HG03439 (cell line): ENCODE results near the gene PRM2.
A peak's percentile ranks its signal among the peaks of the same experiment; 100 is the strongest.
"Not testable (repeated sequence)": the region's sequence is repeated elsewhere in the genome, so short reads cannot be mapped to it uniquely, and the experiment has no call there.

Experiments used
- ATAC-seq: cut with Tn5 transposase; IDR thresholded peaks from one replicate; pipeline ENCODE4 v1.9.1; 2021; ENCODE audit warnings: mild to moderate bottlenecking, moderate library complexity; ENCODE audit not compliant: unreplicated experiment

PRM2 gene

DNA sequence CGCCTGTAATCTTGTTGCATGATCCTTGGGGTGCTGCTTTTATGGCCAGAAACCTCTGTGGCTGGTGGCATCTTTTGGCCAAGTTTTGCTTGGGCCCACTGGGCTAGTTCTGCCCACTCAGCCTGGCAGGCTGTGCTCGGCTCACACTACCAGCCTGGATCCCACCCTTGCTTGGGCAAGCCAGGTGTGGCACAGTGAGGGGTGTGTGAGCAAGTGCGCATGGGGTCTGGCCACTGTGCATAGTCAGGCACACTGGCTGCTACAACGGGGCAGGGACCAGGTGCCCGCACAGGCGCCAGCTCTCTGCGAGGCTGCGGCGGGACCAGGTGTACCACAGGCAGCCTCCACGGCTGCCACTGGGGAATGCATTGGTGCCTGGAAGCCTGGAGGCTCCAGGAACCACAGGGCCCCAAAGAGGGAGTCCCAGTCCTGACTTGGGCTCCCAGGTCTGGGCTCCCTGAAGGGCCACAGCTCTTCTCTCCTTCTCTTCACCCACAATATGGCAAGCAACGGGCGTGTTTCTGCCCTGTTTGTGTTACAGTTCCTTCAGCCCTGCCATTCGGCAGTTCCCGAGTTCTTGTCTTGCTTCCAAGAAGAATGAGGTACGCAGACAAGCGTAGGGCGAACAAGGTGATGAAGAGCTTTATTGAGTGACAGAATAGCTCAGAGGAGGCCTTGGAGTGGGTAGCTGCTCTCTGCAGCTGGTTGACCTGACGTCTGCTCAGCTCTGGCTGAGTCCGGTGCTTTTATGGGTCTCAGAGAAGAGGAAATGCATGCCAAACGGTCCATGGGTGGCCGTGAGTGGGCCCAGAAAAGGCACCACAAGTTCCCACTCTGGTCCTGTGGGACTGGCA, 31.6 kb upstream of the PRM2 start:
- no peak for ATAC-seq

- no peak for ATAC-seq
These were observed 30.8 kb upstream of the PRM2 start for GRCh38 chr16:11306997-11307638.

DNA sequence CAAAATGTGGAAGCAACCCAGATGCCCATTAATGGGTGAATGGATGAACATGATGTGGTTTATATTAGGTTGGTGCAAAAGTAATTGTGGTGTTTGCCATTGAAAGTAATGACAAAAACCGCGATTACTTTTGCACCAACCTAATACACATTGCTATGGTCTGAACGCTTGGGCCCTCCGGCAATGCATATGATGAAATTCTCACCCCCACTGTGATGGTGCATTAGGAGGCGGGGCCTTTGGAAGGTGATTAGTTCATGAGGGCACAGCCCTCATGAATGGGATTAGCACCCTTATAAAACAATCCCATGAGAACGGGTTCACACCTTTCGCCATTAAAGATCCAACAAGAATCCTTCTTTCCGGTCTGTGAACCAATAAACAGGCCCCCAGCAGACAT, 30.1 kb upstream of the PRM2 start:
- no peak for ATAC-seq

DNA sequence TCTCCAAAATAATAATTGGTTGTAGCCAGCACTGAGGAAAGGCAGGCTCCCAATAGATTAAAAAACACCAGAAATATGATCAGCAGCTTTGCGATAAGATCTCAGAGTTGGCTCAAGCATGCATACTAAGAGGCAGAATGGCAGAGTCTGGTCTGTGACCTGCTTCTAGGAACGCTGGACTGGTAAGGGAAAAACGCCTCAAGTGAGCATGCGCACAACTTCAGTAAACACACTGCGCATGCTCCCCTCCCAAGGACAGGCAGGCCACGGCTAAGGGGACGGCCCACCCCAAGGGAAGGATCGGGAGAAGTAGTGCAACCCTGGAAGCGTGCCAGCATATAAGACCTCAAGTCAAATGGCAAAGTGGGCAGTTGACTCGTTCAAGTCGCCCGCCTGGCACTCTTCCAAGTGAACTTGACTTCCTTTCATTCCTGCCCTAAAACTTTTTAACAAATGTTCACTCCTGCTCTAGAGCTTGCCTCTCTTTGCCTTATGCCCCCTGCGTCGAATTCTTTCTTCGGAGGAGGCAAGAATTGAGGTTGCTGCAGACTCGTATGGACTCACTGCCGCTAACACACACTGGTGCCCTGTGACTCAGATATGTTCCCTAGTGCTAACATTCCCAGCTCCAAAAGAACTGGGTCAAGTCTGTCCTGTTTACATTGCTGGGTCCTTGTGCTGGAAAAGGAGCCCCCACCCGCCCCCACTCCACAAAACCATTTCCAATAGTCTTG, 27.3 kb upstream of the PRM2 start:
- ATAC-seq, result no peak

GRCh38 chr16:11302977-11303376, 26.7 kb upstream of the PRM2 start:
- ATAC-seq, result no peak

DNA sequence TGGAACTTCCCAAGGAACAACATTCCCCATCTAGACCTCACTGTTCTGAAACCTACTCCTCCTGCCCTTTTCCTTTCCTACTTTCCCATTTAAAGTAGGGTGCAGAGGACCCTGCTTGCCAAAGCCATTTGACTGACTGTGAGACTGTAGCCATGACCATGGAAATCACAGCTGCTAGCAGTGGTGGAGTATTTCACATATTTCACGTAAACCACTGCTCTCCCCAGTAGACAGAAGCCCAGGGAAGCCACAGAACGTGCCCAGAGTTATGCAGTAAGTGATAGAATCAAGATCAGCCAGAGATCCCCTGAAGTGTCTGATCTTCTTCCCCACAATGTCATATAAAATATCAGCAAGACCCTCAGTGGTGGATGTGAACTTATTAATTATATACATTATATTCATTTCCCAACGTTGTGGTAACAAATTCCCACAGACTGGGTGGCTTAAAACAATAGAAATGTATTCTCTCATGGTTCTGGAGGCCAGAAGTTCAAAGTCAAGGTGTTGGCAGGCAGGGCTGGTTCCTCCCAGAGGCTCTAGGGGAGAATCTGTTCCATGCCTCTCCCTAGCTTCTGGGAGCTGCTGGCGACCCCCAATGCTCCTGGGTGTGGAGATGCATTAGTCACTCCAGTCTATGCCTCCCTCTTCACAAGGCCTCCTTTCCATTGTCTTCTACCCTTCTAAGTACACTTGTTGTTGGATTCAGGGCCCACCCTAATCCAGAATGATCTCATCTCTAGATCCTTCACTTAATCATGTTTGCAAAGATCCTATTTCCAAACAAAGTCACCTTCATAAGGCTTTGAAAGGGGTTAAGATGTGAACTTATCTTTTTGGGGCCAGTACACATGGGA, 25.6 kb upstream of the PRM2 start:
- no peak for ATAC-seq

DNA sequence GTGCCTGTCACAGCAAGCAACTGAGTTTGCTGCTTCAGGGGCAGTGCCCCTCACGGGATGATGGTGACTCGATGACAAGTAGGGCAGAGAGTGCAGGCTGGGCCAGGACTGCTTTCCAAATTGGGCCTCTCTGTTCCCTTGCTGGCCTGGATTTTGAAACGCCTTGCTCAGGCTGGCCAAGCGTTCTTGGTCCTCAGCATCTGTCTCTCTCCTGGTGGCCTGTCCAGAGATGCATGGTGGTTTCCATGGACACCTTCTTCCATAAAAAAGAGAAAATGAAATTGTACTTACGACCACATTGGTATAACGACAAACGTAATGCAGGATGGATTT, 24.2 kb upstream of the PRM2 start:
- no peak for ATAC-seq

GRCh38 chr16:11299865-11300559, 23.7 kb upstream of the PRM2 start:
- no peak for ATAC-seq

DNA sequence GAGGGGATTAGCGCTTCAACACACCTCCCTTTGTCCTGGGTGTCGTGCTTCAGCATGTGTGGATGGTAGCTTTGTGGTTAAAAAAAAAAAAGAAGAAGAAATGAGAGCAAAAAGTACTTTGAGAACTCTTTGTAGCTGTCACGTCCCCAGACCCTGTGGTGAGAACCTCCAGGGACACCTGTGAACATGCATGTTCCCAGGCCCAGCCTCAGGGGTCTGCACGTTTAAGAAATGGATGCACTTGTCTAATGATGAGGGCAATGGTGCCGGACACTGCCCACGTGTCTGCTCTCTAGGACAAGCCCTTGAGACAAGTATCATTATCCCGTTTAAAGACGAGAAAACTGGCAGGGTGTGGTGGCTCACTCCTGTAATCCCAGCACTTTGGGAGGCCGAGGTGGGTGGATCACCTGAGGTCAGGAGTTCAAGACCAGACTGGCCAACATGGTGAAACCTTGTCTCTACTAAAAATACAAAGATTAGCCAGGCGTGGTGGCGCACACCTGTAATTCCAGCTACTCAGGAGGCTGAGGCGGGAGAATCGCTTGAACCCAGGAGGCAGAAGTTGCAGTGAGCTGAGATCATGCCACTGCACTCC, 22.8 kb upstream of the PRM2 start:
- ATAC-seq, result not testable (repeated sequence)

DNA sequence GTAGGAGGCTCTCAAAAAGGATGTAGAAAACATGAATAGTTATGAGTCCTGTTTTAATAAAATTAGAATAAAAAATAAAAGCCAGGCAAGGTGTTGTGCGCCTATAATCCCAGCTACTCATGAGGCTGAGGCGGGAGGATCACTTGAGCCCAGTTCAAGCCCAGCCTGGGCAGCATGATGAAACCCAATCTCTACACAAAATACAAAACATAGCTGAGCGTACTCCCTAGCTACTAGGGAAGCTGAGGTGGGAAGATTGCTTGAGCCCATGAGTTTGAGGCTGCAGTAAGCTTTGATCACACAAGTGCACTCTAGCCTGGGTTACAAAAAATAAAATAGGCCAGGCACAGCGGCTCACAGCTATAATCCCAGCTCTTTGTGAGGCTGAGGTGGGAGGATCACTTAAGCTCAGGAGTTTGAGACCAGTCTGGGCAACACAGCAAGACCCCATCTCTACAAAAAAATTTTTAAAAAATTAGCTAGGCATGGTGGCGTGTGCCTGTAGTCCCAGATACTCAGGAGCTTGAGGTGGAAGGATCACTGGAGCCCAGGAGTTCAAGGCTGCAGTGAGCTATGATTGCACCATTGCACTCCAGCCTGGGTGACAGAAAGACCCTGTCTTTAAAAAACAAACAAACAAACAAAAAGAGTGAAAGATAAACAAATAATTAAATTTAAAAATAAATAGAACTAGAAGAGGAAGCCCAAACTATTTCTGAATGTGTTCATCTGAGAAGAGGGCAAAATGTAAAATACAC, 22.0 kb upstream of the PRM2 start:
- no peak for ATAC-seq

DNA sequence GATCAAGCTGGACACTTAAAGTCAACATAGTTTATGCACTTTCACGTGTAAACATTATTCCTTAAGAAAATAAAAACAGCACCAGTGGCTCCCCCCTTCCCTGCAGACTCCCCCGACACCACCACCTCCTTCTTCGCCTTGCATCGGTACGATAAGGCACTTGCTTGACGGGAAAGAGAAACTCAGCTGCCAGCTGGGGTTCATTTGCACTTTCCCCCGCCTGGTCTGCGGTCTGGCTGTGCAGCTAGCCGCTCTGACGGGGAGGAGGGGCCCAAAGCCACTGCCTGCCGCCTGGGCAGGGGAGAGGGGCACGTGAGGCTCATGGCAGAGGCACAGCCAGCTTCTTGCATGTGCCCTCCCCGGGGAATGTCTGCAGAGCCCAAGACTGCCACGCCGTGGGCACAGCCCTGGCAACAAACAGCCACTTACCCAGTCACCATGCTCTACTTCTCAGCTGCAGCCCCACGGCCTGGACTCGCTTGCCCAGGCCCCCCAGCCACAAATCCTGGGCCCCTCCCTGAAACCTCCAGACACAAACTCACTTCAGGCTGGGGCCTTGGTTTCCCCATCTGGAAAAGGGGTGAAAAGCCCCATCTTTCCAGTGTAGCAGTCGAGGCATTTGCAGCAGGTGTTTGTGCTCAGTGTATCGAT, 21.3 kb upstream of the PRM2 start:
- ATAC-seq, result peak; percentile 77

- peak; percentile 15 for ATAC-seq
These were observed 20.6 kb upstream of the PRM2 start for GRCh38 chr16:11296706-11297491.

GRCh38 chr16:11296351-11296705, 20.0 kb upstream of the PRM2 start:
- ATAC-seq, result no peak

DNA sequence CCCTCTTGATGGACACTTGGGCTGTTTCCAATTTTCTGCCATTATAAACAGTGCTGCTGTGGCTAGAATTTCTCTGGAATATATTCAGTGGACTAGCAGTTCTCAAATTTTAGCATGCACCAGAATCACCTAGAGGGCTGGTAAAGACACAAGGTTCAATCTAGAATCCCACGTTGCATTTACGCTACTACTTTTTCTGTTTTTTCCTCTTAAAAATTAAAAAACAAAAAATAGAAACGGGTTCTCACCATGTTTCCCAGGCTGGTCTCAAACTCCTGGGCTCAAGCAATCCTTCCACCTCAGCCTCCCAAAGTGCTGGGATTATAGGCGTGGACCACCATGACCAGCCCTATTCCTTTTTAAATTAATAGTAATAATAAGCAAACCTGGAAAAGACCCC, 19.4 kb upstream of the PRM2 start:
- ATAC-seq, result no peak

- no peak for ATAC-seq
These were observed 15.9 kb upstream of the PRM2 start for GRCh38 chr16:11292076-11292748.

DNA sequence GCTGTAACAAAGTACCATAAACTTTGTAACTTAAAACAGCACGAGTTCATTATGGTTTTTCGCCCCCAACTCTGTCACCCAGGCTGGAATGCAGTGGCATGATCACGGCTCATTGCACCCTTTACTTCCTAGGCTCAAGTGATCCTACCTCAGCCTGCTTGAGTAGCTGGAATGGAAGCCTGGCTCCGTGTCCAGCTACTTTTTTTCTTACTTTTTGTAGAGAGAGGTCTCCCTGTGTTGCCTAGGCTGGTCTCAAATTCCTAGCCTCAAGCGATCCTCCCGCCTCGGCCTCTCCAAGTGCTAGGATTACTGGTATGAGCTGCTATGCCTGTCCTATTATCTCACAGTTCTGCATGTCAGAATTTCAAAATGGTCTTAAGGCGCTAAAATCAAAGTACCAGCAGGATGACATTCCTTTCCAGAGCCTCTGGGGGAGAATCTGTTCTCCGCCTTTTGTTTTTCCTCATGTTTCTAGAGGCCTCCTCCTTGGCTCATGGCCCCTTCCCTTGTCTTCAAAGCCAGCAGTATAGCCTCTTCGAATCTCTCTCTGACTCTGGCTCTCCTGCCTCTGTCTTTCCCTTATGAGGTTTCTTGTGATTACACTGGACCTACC, 14.9 kb upstream of the PRM2 start:
- no peak for ATAC-seq
